Naive thymus-derived CD8-positive, alpha-beta T cell (primary cell): ENCODE results near the gene CLDN12. TPM values are rescaled to one million over a fixed set of nuclear protein-coding genes. Genes with fewer than 3 reads are reported as not detected.

Source experiments
- ATAC-seq, 2 donors: fragments of 150-1000 bp; cut with Tn5 transposase in 1 of 2; sonication (Bioruptor Pico), chemical (Tn5 transposase) in 1 of 2; 1 replicate in 1 of 2; 2 replicates in 1 of 2; pipeline ENCODE4 v1.10.0; 2021; ENCODE audit warnings: mild to moderate bottlenecking in 2 of 2, moderate library complexity in 2 of 2
- POLR2A ChIA-PET: fragments of 350-600 bp; sonication (Branson Sonifier 250); formaldehyde crosslinking; loops from one replicate; lab custom pipeline; 2021; ENCODE audit warnings: antibody characterized with exemption; lab: Charles Lee
- DNase-seq, 10 donors: peaks; one replicate each; pipeline versions ENCODE4 v3.0.0 to v3.0.0-alpha.2; 2020 to 2022
- H3K27ac Mint-ChIP-seq, 10 donors: one replicate each; pipeline ENCODE4 v1.8.0; 2020 to 2022; ENCODE audit warnings: mild to moderate bottlenecking in 10 of 10, mixed read lengths in 10 of 10, moderate library complexity in 4 of 10, inconsistent platforms in 1 of 10
- H3K27me3 Mint-ChIP-seq, 5 donors: one replicate each; pipeline ENCODE4 v1.8.0; 2021 to 2022; ENCODE audit warnings: mixed read lengths in 5 of 5
- H3K36me3 Mint-ChIP-seq, 3 donors: one replicate each; pipeline ENCODE4 v1.8.0; 2020 to 2022; ENCODE audit warnings: mixed read lengths in 3 of 3, mild to moderate bottlenecking in 2 of 3, inconsistent platforms in 1 of 3
- H3K4me1 Mint-ChIP-seq, 4 donors: one replicate each; pipeline ENCODE4 v1.8.0; 2021 to 2022; ENCODE audit warnings: mixed read lengths in 4 of 4
- H3K4me3 Mint-ChIP-seq, 10 donors: one replicate each; pipeline ENCODE4 v1.8.0; 2020 to 2022; ENCODE audit warnings: mild to moderate bottlenecking in 10 of 10, mixed read lengths in 10 of 10, moderate library complexity in 6 of 10, inconsistent platforms in 1 of 10
- H3K9me3 Mint-ChIP-seq, 9 donors: one replicate each; pipeline ENCODE4 v1.8.0; 2020 to 2022; ENCODE audit warnings: mixed read lengths in 9 of 9, mild to moderate bottlenecking in 3 of 9, inconsistent platforms in 1 of 9, moderate library complexity in 1 of 9
- polyA plus RNA-seq, 3 donors: library from polyadenylated mRNA; unstranded; fragments of 300-500 nt; fragmentation: Illumina TruSeq; gene quantifications; one replicate each; pipeline ENCODE4 v1.2.3, GENCODE V29; 2021
- total RNA-seq, 8 experiments: library from RNA in 2 of 8; stranded (reverse) in 2 of 8; gene quantifications; one replicate each; pipeline ENCODE4 v1.2.3 and lab custom pipeline; 2021 to 2026

CLDN12 gene
- total RNA-seq: 1 to 10 TPM; 1.7 to 3.0 TPM
- 1 to 10 TPM in 2 of 3 donors, under 1 TPM in 1; 0.27 to 1.8 (median 1.3) TPM for polyA plus RNA-seq
- 0.49 to 3.3 (median 1.6) reads per million in 6 experiments for total RNA-seq (lab: John Stamatoyannopoulos, UW)

DNA sequence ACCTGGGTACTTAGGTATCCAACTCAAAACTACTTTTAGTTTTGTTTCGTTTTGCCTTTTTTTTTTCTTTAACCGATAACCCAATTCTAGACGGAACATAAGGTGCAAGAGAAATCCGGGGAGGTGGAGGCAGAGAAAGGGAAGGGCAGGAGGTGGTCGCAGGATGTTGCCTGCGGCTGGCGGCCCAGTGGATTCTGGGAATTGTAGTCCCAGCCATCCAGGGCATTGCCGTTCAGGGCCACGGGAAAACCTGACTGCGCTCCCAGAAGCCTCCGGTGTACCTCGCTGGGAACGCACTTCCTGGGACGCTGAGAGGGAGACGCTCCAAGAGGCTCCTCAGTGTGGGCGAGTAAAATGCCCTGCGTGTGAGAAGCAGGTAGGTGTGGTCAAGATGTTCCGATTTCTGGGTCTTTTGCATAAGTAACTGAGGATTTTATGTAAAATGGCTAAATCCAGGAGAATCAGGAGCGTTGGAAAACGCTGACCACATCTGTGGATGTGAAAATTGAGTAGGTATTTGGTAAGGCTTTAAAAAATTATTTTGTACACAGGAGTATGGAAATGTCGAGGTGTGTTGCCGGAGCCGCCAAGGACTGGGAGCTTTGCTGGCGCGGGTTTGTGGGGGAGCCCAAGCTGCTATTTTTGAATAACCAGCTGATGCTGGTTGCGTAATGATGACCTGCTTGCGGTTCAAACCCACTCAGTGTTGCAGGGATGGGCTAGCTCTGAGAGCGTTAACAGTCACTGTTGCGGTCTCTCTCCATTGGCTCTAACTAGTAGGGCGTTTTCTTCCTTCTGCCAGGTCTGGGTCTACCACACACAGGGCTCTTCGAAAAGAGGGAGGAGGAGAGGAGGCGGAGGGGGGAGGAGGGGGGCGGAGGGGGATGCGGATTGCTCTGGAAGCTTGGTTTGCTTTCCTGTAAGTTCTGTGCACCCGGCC lies at the start of gene CLDN12:
Gene CLDN12 (plus strand): TSS at position 288 of the 940 bp plus-strand sequence. CDS start 9,216 bp downstream, outside the sequence.
- DNase-seq (peak; percentile 46 to 88 (median 79)), ATAC-seq (peak; percentile 97 to 99)
- peak within 1 kb of the TSS; percentile 91 to 98 (median 96) for H3K4me3 Mint-ChIP-seq
- no peaks in the 10 kb centered on the region for H3K27me3 Mint-ChIP-seq
- POLR2A ChIA-PET: interaction anchor here (0.7 to 1.2 kb wide), 4 partner anchors 51 to 58 kb away, joined by 3 to 5 read pairs (median 4); partner anchors contain the start of gene GTPBP10
- H3K4me1 Mint-ChIP-seq: peaks cover 5 to 21% (median 16%) of the 10 kb centered on the region in 4 donors
- peaks cover 0 to 9% (median 2%) of the 10 kb centered on the region in 3 donors for H3K36me3 Mint-ChIP-seq
- H3K27ac Mint-ChIP-seq: peak within 1 kb of the TSS; percentile 87 to 97 (median 94)
- peaks cover 6 to 23% (median 15%) of the 10 kb centered on the region in 9 donors for H3K9me3 Mint-ChIP-seq

DNA sequence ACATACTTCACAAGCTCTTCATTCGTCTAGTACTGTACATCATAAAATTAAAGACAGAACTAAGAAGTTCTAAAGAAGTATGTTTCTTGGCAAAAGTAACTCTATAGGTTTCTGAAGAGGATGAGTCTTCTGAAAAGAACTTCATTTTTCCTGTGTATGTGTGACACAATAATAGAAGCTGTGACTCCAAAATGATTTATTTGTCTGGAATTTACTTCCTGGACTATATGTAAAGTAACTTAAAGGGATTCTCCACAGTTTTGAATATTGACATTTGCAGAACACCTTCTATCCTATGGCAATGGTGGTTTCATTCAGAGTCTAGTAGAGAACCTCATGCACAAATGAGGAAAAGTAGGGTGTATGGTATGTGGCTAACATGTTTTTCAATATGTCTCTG lies 19.8 kb upstream of the CLDN12 start:
- H3K36me3 Mint-ChIP-seq: peaks cover 36 to 85% (median 59%) of the 10 kb centered on the region in 3 donors
- peaks cover 0 to 5% (median 2%) of the 10 kb centered on the region in 4 donors for H3K4me1 Mint-ChIP-seq
- H3K27ac Mint-ChIP-seq: peak overlapping the region in 3 of 10 donors; percentile 5 to 56 (median 24)
- DNase-seq (no peak), ATAC-seq (no peak)
- POLR2A ChIA-PET: no interaction called here
- H3K4me3 Mint-ChIP-seq: no peak overlapping the region
- peaks cover 0 to 4% (median 0%) of the 10 kb centered on the region in 9 donors for H3K9me3 Mint-ChIP-seq
- H3K27me3 Mint-ChIP-seq: no peaks in the 10 kb centered on the region

DNA sequence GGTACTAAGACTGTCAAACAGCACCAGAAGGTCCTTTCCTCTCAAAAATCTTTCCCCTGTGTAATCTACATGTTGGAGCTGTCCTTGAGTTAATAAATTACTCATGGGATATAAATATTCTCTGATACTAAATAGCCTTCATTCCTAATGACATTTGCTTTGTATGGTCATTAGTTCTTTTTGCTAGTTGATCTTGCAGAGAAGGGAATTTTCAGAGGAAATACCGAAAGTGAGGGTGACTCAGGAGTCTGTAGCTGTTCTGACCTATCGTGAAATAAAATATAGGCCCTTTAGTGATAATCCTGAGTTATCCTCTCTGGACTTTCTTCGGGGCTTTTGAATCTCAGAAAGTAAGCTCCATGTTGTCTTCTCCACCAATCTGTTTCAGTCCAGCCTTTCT lies 19.4 kb upstream of the CLDN12 start:
- Mint-ChIP-seq H3K4me3 (no peak overlapping the region), H3K4me1 (peaks cover 0 to 5% (median 2%) of the 10 kb centered on the region in 4 donors), H3K27ac (peak overlapping the region in 2 of 10 donors; percentile 24 to 37), H3K36me3 (peaks cover 34 to 80% (median 57%) of the 10 kb centered on the region in 3 donors), H3K27me3 (no peaks in the 10 kb centered on the region), H3K9me3 (peaks cover 0 to 4% (median 0%) of the 10 kb centered on the region in 9 donors)
- POLR2A ChIA-PET: no interaction called here
- no peak for ATAC-seq
- DNase-seq: no peak

DNA sequence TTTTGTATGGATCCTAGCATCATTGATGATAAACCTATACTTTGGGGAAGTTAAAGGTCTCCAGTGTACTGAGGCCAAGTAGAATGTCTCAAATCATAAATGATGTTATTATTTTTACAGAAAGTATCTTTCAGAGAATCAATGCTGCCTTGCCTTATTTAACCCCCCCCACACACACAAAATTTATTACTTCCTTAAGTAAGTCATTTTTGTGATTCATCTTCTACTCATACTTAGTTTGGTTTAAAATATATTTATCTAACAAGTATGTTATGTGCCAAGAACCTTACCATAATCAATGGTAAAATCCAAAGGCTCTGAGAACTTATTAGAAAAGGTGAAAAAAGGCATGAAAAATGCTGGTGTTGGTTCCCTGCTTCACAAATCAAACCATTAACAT lies 18.8 kb upstream of the CLDN12 start:
- Mint-ChIP-seq H3K27ac (no peak overlapping the region), H3K9me3 (peaks cover 0 to 4% (median 0%) of the 10 kb centered on the region in 9 donors), H3K36me3 (peaks cover 30 to 79% (median 56%) of the 10 kb centered on the region in 3 donors), H3K4me3 (no peak overlapping the region), H3K27me3 (no peaks in the 10 kb centered on the region), H3K4me1 (peaks cover 0 to 3% (median under 1%) of the 10 kb centered on the region in 4 donors)
- ATAC-seq (no peak), DNase-seq (no peak)
- POLR2A ChIA-PET: no interaction called here

GRCh38 chr7:90387470-90388240 lies 15.6 kb upstream of the CLDN12 start:
- peaks cover 0 to 13% (median 2%) of the 10 kb centered on the region in 9 donors for H3K9me3 Mint-ChIP-seq
- H3K27ac Mint-ChIP-seq: no peak overlapping the region
- no peaks in the 10 kb centered on the region for H3K27me3 Mint-ChIP-seq
- ATAC-seq (no peak), DNase-seq (no peak)
- H3K36me3 Mint-ChIP-seq: peaks cover 18 to 54% (median 39%) of the 10 kb centered on the region in 3 donors
- H3K4me1 Mint-ChIP-seq: peaks cover 0 to 2% (median under 1%) of the 10 kb centered on the region in 4 donors
- H3K4me3 Mint-ChIP-seq: no peak overlapping the region
- POLR2A ChIA-PET: no interaction called here

DNA sequence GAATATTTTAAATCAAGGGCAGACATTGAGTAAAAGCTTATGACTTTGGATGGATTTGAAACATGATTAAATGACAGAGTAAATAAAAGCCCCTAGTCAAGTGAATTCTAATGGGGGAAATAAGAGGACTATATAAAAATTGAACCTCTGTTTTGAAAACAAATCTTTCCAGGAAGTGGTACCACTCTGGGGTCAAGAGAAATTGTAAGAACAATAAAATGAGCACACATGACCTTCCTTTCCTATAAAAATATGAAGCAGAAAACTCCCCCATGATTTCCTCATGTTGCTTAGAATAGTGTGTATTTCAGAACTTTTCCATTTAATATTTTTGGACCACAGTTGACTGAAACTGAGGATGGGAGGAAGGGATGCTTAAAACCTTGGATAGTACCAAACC lies 12.3 kb upstream of the CLDN12 start:
- H3K4me1 Mint-ChIP-seq: peaks cover 0 to 2% (median under 1%) of the 10 kb centered on the region in 4 donors
- DNase-seq: no peak
- H3K27me3 Mint-ChIP-seq: no peaks in the 10 kb centered on the region
- no peak overlapping the region for H3K4me3 Mint-ChIP-seq
- ATAC-seq: no peak
- peaks cover 18 to 24% (median 23%) of the 10 kb centered on the region in 3 donors for H3K36me3 Mint-ChIP-seq
- POLR2A ChIA-PET: no interaction called here
- no peak overlapping the region for H3K27ac Mint-ChIP-seq
- H3K9me3 Mint-ChIP-seq: peaks cover 6 to 39% (median 16%) of the 10 kb centered on the region in 9 donors

DNA sequence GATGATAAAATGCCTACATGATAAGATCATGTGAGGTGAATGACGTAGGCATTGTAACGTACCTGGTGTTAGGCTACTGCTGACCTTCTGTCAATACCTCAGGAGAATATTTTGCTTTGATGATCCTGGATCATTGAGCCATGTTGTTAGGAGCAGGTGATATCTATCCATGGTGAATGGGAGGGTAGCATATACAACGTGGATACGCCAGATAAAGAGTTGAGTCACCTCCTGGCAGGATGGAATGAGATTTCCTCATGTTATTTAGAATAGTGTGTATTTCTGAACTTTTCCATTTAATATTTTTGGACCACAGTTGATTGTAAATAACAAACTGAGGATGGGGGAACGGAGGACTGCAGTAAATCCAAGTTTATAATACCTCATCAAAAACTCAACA lies 11.8 kb upstream of the CLDN12 start:
- Mint-ChIP-seq H3K4me3 (no peak overlapping the region), H3K9me3 (peaks cover 12 to 44% (median 20%) of the 10 kb centered on the region in 9 donors), H3K4me1 (peaks cover 0 to 2% (median under 1%) of the 10 kb centered on the region in 4 donors), H3K27ac (no peak overlapping the region), H3K36me3 (peaks cover 18 to 23% (median 22%) of the 10 kb centered on the region in 3 donors), H3K27me3 (no peaks in the 10 kb centered on the region)
- POLR2A ChIA-PET: no interaction called here
- DNase-seq: no peak
- no peak for ATAC-seq

GRCh38 chr7:90396420-90396819 lies 6.8 kb upstream of the CLDN12 start:
- Mint-ChIP-seq H3K36me3 (peaks cover 2 to 34% (median 21%) of the 10 kb centered on the region in 3 donors), H3K27me3 (no peaks in the 10 kb centered on the region), H3K27ac (no peak overlapping the region), H3K4me3 (no peak overlapping the region), H3K9me3 (peaks cover 22 to 83% (median 48%) of the 10 kb centered on the region in 9 donors), H3K4me1 (no peaks in the 10 kb centered on the region)
- DNase-seq (no peak), ATAC-seq (no peak)
- POLR2A ChIA-PET: no interaction called here

- POLR2A ChIA-PET: no interaction called here
- Mint-ChIP-seq H3K4me1 (peaks cover 5 to 21% (median 16%) of the 10 kb centered on the region in 4 donors), H3K4me3 (peak overlapping the region in 1 of 10 donors; percentile 5), H3K36me3 (peaks cover 0 to 14% (median 4%) of the 10 kb centered on the region in 3 donors), H3K27ac (peak overlapping the region in 5 of 10 donors; percentile 1 to 97 (median 16)), H3K9me3 (peaks cover 9 to 38% (median 25%) of the 10 kb centered on the region in 9 donors), H3K27me3 (no peaks in the 10 kb centered on the region)
- DNase-seq (no peak), ATAC-seq (no peak)
Measured at GRCh38 chr7:90401989-90402388, 1.3 kb upstream of the CLDN12 start.

DNA sequence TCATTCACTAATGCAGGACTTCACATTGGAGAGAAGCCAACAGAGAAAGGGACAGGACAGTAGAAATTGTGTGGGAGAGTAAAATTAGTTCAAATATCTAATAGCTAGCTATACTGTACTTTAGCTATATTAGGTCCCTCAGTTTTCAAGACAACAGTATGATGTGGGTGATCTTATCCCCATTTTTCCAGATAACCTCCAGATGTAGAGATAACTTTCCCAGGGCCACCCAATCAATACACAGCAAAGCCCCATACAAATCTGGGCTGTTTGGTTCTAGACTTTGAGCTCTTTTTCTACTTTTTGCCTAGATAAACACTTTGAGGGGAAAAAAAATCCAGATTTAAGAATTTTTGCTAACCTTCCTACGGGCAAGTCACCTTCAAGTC lies 482 bp upstream of the CLDN12 start:
- Mint-ChIP-seq H3K4me1 (peaks cover 5 to 21% (median 16%) of the 10 kb centered on the region in 4 donors), H3K27ac (peak overlapping the region; percentile 53 to 97 (median 94)), H3K9me3 (peaks cover 7 to 30% (median 20%) of the 10 kb centered on the region in 9 donors), H3K4me3 (peak overlapping the region; percentile 91 to 98 (median 96)), H3K36me3 (peaks cover 0 to 14% (median 3%) of the 10 kb centered on the region in 3 donors), H3K27me3 (no peaks in the 10 kb centered on the region)
- POLR2A ChIA-PET: interaction anchor here (0.7 to 0.8 kb wide), 2 partner anchors 52 to 56 kb away, joined by 4 read pairs; partner anchors contain the start of gene GTPBP10
- ATAC-seq: no peak
- no peak for DNase-seq

GRCh38 chr7:90404777-90405176 lies 1.5 kb downstream of the CLDN12 start:
- Mint-ChIP-seq H3K4me3 (peak overlapping the region in 9 of 10 donors; percentile 31 to 98 (median 96)), H3K27me3 (no peaks in the 10 kb centered on the region), H3K9me3 (peaks cover 4 to 12% (median 7%) of the 10 kb centered on the region in 9 donors), H3K4me1 (peaks cover 5 to 21% (median 16%) of the 10 kb centered on the region in 4 donors), H3K27ac (peak overlapping the region in 2 of 10 donors; percentile 21 to 73), H3K36me3 (peaks cover 0 to 2% (median 0%) of the 10 kb centered on the region in 3 donors)
- POLR2A ChIA-PET: no interaction called here
- ATAC-seq (no peak), DNase-seq (no peak)

- Mint-ChIP-seq H3K27ac (no peak overlapping the region), H3K4me1 (peaks cover 5 to 20% (median 16%) of the 10 kb centered on the region in 4 donors), H3K9me3 (no peaks in the 10 kb centered on the region), H3K4me3 (no peak overlapping the region), H3K27me3 (no peaks in the 10 kb centered on the region), H3K36me3 (peaks cover 0 to 3% (median 3%) of the 10 kb centered on the region in 3 donors)
- ATAC-seq (no peak), DNase-seq (no peak)
- POLR2A ChIA-PET: no interaction called here
Measured at GRCh38 chr7:90407484-90407821, 4.2 kb downstream of the CLDN12 start.
